A673 (cell line): ENCODE measurements around the gene ASTN1. TPM values are rescaled to one million over a fixed set of nuclear protein-coding genes. Genes with fewer than 3 reads are reported as not detected.

Experiments
- BruUV-seq: library from RNA; stranded (reverse); fragments of 400-500 nt; replicated peaks from 2 replicates; lab custom pipeline; 2021; lab: Mats Ljungman, UMichigan
- CTCF ChIA-PET: fragments of 300-600 bp; sonication (Branson Sonifier 250); formaldehyde crosslinking; loops from one replicate; lab custom pipeline; 2022; ENCODE audit warnings: antibody characterized with exemption; lab: Charles Lee
- POLR2A ChIA-PET: fragments of 300-600 bp; sonication (Branson Sonifier 250); formaldehyde crosslinking; loops from one replicate; lab custom pipeline; 2022; ENCODE audit warnings: antibody characterized with exemption; ENCODE audit not compliant: low non-redundant PET; lab: Charles Lee
- DNase-seq: peaks from one replicate; pipeline ENCODE4 v3.0.0-alpha.2; 2015; ENCODE audit warnings: low spot score
- H3K27ac ChIP-seq: fragments of 200-600 bp; sonication (generic); 2 replicates; pipeline ENCODE4 v1.5.1; 2016; ENCODE audit warnings: mixed run types, low read depth, mild to moderate bottlenecking, mixed read lengths, antibody characterized with exemption, low read length; ENCODE audit not compliant: poor library complexity, severe bottlenecking
- H3K27me3 ChIP-seq: fragments of 200-600 bp; sonication (generic); replicated peaks from 2 replicates; pipeline ENCODE4 v1.6.1; 2017; ENCODE audit warnings: mixed run types, low read depth, mild to moderate bottlenecking, mixed read lengths, antibody characterized with exemption, low read length; ENCODE audit not compliant: insufficient read depth, poor library complexity
- H3K36me3 ChIP-seq: fragments of 200-600 bp; sonication (generic); 2 replicates; pipeline ENCODE4 v1.6.1; 2016; ENCODE audit warnings: mixed run types, mild to moderate bottlenecking, mixed read lengths, antibody characterized with exemption, low read length; ENCODE audit not compliant: insufficient read depth, poor library complexity, severe bottlenecking
- H3K4me1 ChIP-seq: fragments of 200-600 bp; sonication (generic); 2 replicates; pipeline ENCODE4 v1.6.1; 2017; ENCODE audit warnings: mixed run types, mild to moderate bottlenecking, mixed read lengths, antibody characterized with exemption, low read length; ENCODE audit not compliant: insufficient read depth, poor library complexity, severe bottlenecking
- H3K4me3 ChIP-seq: fragments of 200-600 bp; sonication (generic); 2 replicates; pipeline ENCODE4 v1.5.1; 2016; ENCODE audit warnings: low read depth, mixed run types, mild to moderate bottlenecking, mixed read lengths, low read length; ENCODE audit not compliant: poor library complexity, severe bottlenecking
- H3K9me3 ChIP-seq: fragments of 200-600 bp; sonication (generic); 2 replicates; pipeline ENCODE4 v1.6.1; 2016; ENCODE audit warnings: mixed run types, low read depth, mild to moderate bottlenecking, mixed read lengths, antibody characterized with exemption, low read length; ENCODE audit not compliant: poor library complexity, severe bottlenecking
- CTCF ChIP-seq: fragments of 300-800, 200-600 bp; sonication (generic); conservative IDR thresholded peaks from 2 replicates; pipeline ENCODE4 v1.5.1; 2017; ENCODE audit warnings: low read depth, mild to moderate bottlenecking, antibody characterized with exemption, low read length, moderate library complexity, mixed read lengths
- EZH2 ChIP-seq: fragments of 200-600 bp; sonication (generic); IDR thresholded peaks from 2 replicates; pipeline ENCODE4 v1.6.1; 2017; ENCODE audit warnings: borderline replicate concordance, low read depth, mild to moderate bottlenecking, mixed read lengths, antibody characterized with exemption, low read length; ENCODE audit not compliant: poor library complexity, severe bottlenecking
- intact Hi-C: fragments of 100-400 bp; cut with micrococcal nuclease; formaldehyde crosslinking; loops from one replicate; pipeline ENCODE4 v1.10.0; 2022; ENCODE audit not compliant: unreplicated experiment
- total RNA-seq: library from RNA; stranded (reverse); gene quantifications from 2 replicates; pipeline ENCODE4 v1.2.3, GENCODE V29; 2021

The ASTN1 gene
- total RNA-seq, 1 experiment from 2014 or later: 0.41 TPM

- BruUV-seq: no TSS peak
- H3K4me3 ChIP-seq: no peak overlapping the region
- H3K27ac ChIP-seq: no peak overlapping the region
- no peaks in the 10 kb centered on the region for H3K27me3 ChIP-seq
- no peaks in the 10 kb centered on the region for H3K4me1 ChIP-seq
- no peaks in the 10 kb centered on the region for H3K9me3 ChIP-seq
- CTCF ChIA-PET: no interaction called here
- DNase-seq: no peak
- no peak for TF ChIP-seq CTCF
- TF ChIP-seq EZH2: no peak
- H3K36me3 ChIP-seq: no peaks in the 10 kb centered on the region
- POLR2A ChIA-PET: no interaction called here
- intact Hi-C loops: no loop called here
These were observed 41.9 kb downstream of the ASTN1 start for GRCh38 chr1:177122461-177123251.

GRCh38 chr1:177119311-177119710 is 45.2 kb downstream of the ASTN1 start:
- DNase-seq: no peak
- TF ChIP-seq CTCF (no peak), EZH2 (no peak)
- H3K36me3 ChIP-seq: no peaks in the 10 kb centered on the region
- no peaks in the 10 kb centered on the region for H3K4me1 ChIP-seq
- POLR2A ChIA-PET: no interaction called here
- peaks cover 8% of the 10 kb centered on the region for H3K27me3 ChIP-seq
- intact Hi-C loops: no loop called here
- no TSS peak for BruUV-seq
- H3K9me3 ChIP-seq: no peaks in the 10 kb centered on the region
- H3K27ac ChIP-seq: no peak overlapping the region
- CTCF ChIA-PET: no interaction called here
- H3K4me3 ChIP-seq: no peak overlapping the region

GRCh38 chr1:177118901-177119300 is 45.6 kb downstream of the ASTN1 start:
- no TSS peak for BruUV-seq
- intact Hi-C loops: no loop called here
- no peak for DNase-seq
- CTCF ChIA-PET: no interaction called here
- no peaks in the 10 kb centered on the region for H3K4me1 ChIP-seq
- H3K27me3 ChIP-seq: peaks cover 8% of the 10 kb centered on the region
- H3K27ac ChIP-seq: no peak overlapping the region
- no peaks in the 10 kb centered on the region for H3K36me3 ChIP-seq
- H3K4me3 ChIP-seq: no peak overlapping the region
- H3K9me3 ChIP-seq: no peaks in the 10 kb centered on the region
- no peak for TF ChIP-seq CTCF
- TF ChIP-seq EZH2: no peak
- POLR2A ChIA-PET: no interaction called here
